GM12878 (cell line): Measurements from ENCODE around the gene ATP6V1G1. TPM values are rescaled to one million over a fixed set of nuclear protein-coding genes. Genes with fewer than 3 reads are reported as not detected.

Experiments used
- ATAC-seq: fragments of 200-7000 bp; cut with Tn5 transposase; 3 replicates; pipeline ENCODE4 v1.9.1; 2020; ENCODE audit warnings: mild to moderate bottlenecking, moderate library complexity
- BruUV-seq: library from RNA; stranded (reverse); fragments of 400-500 nt; replicated peaks from 2 replicates; lab custom pipeline; 2021; lab: Mats Ljungman, UMichigan
- CTCF ChIA-PET: fragments of 300-600 bp; sonication (Branson Sonifier 250); formaldehyde crosslinking; extraction: SDS; loops from one replicate; lab custom pipeline; 2021; ENCODE audit warnings: inconsistent platforms; lab: Yijun Ruan, JAX
- POLR2A ChIA-PET: fragments of 350-600 bp; formaldehyde crosslinking; extraction: SDS; loops from one replicate; lab custom pipeline; 2021; ENCODE audit warnings: inconsistent platforms; lab: Charles Lee
- RAD21 ChIA-PET: fragments of 300-600 bp; sonication (Branson Sonifier 250); formaldehyde crosslinking; loops from one replicate; lab custom pipeline; 2023; ENCODE audit warnings: antibody characterized with exemption; ENCODE audit not compliant: unreplicated experiment; lab: Charles Lee
- SMC1A ChIA-PET: fragments of 300-600 bp; sonication (Branson Sonifier 250); formaldehyde crosslinking; loops from one replicate; lab custom pipeline; 2023; ENCODE audit not compliant: unreplicated experiment, uncharacterized antibody; lab: Charles Lee
- DNase-seq: peaks from one replicate; pipeline ENCODE4 v3.0.0-alpha.2; 2011; ENCODE audit warnings: low read depth, low spot score
- FAIRE-seq: peaks from 3 replicates; lab custom pipeline; 2011; peaks lifted over from hg19 to GRCh38; lab: Jason Lieb, UNC
- H2AFZ ChIP-seq: 2 replicates; pipeline ENCODE4 v1.6.0; 2011; ENCODE audit warnings: low read depth, low read length, control low read depth; ENCODE audit not compliant: control insufficient read depth
- H3K27ac ChIP-seq: 2 replicates; pipeline ENCODE4 v1.5.1; 2011; ENCODE audit warnings: control low read depth; ENCODE audit not compliant: control insufficient read depth, insufficient read depth
- H3K27me3 ChIP-seq, 2 experiments: replicated peaks in 1 of 2; 2 replicates each; pipeline versions ENCODE4 v1.6.0 to v1.6.1; 2011; ENCODE audit warnings: low read length in 1 of 2; ENCODE audit not compliant: control insufficient read depth in 2 of 2, insufficient read depth in 2 of 2
- H3K36me3 ChIP-seq, 2 experiments: 2 replicates each; pipeline ENCODE4 v1.5.1; 2011; ENCODE audit warnings: low read length in 1 of 2; ENCODE audit not compliant: control insufficient read depth in 2 of 2, insufficient read depth in 2 of 2
- H3K4me1 ChIP-seq: 2 replicates; pipeline ENCODE4 v1.6.1; 2011; ENCODE audit warnings: mild to moderate bottlenecking, low read length, moderate library complexity, mixed read lengths; ENCODE audit not compliant: control insufficient read depth, insufficient read depth
- H3K4me2 ChIP-seq: 2 replicates; pipeline ENCODE4 v1.6.0; 2011; ENCODE audit warnings: control low read depth; ENCODE audit not compliant: control insufficient read depth, insufficient read depth
- H3K4me3 ChIP-seq: fragments of 200-600 bp; sonication (generic); 2 replicates; pipeline ENCODE4 v1.5.1; 2016
- H3K79me2 ChIP-seq: 2 replicates; pipeline ENCODE4 v1.6.0; 2011; ENCODE audit warnings: low read length; ENCODE audit not compliant: control insufficient read depth, insufficient read depth
- H3K9ac ChIP-seq: 2 replicates; pipeline ENCODE4 v1.8.0; 2011; ENCODE audit warnings: low read length, control low read depth, mixed read lengths; ENCODE audit not compliant: control insufficient read depth, insufficient read depth
- H3K9me3 ChIP-seq: replicated peaks from 3 replicates; pipeline ENCODE4 v1.5.1; 2011; ENCODE audit warnings: mild to moderate bottlenecking, low read length; ENCODE audit not compliant: control insufficient read depth, insufficient read depth
- H4K20me1 ChIP-seq: 2 replicates; pipeline ENCODE4 v1.6.0; 2011; ENCODE audit not compliant: control insufficient read depth, insufficient read depth
- KDM1A ChIP-seq: fragments of 200-600 bp; sonication (generic); IDR thresholded peaks from 2 replicates; pipeline ENCODE4 v1.6.1; 2016; ENCODE audit warnings: borderline replicate concordance
- NBN ChIP-seq: fragments of 450-650 bp; IDR thresholded peaks from 2 replicates; pipeline ENCODE4 v1.6.1; 2016
- PAX5 ChIP-seq: IDR thresholded peaks from 2 replicates; pipeline ENCODE4 v1.6.1; 2011; ENCODE audit warnings: low read depth, low read length, borderline replicate concordance
- SREBF2 ChIP-seq: IDR thresholded peaks from 2 replicates; pipeline ENCODE4 v1.6.1; 2012; ENCODE audit warnings: mild to moderate bottlenecking, low read length
- ZBED1 ChIP-seq: IDR thresholded peaks from 2 replicates; pipeline ENCODE4 v1.6.1; 2016; ENCODE audit warnings: borderline replicate concordance
- ZBTB33 ChIP-seq: fragments of 450-650 bp; IDR thresholded peaks from 2 replicates; pipeline ENCODE4 v1.6.1; 2017; ENCODE audit warnings: mild to moderate bottlenecking
- WGBS: methylation state at CpG from one replicate; pipeline ENCODE4 v1.1.6; 2016; ENCODE audit warnings: low lambda C conversion rate; ENCODE audit not compliant: insufficient replicate concordance, insufficient coverage; ENCODE audit errors: missing lambda C conversion rate; 5-methylcytosine and 5-hydroxymethylcytosine counted together
- in situ Hi-C: fragments of 300-500 bp; cut with MboI; formaldehyde crosslinking; loops from 9 replicates; pipeline ENCODE4 v1.14.3; 2018; ENCODE audit warnings: mixed read lengths
- intact Hi-C: fragments of 100-400 bp; cut with micrococcal nuclease; formaldehyde crosslinking; loops from one replicate; pipeline ENCODE4 v1.14.2; 2022; ENCODE audit not compliant: unreplicated experiment
- polyA plus RNA-seq, 11 experiments: library from polyadenylated mRNA; depleted of rRNA in 4 of 11; unstranded in 6 of 11; stranded (reverse) in 5 of 11; fragments of >200 nt; fragmentation: Nextera tagmentation in 4 of 11; fragmentation: Illumina TruSeq in 1 of 11; extraction: Ambion mirVana in 4 of 11; extraction: Trizol in 1 of 11; gene quantifications; 1 replicate in 1 of 11; 2 replicates in 10 of 11; pipeline versions ENCODE4 v1.2.1 to v1.2.3, GENCODE V29; 2011 to 2016; ENCODE audit warnings: inconsistent platforms in 2 of 11, missing spikeins in 2 of 11, low read depth in 1 of 11
- total RNA-seq, 4 experiments: library from RNA; depleted of rRNA in 3 of 4; stranded (reverse); fragments of >200 nt in 3 of 4; fragmentation: Illumina TruSeq in 1 of 4; extraction: Trizol in 1 of 4; gene quantifications; 2 replicates each; pipeline versions ENCODE4 v1.2.1 to v1.2.3, GENCODE V29; 2013 to 2021
- TF ChIP-seq, protein P1 (sequence below): fragments of 450-650 bp; IDR thresholded peaks from 2 replicates; pipeline ENCODE4 v1.6.1; 2017; ENCODE audit warnings: antibody characterized with exemption, mild to moderate bottlenecking, moderate library complexity
- TF ChIP-seq, protein P2 (sequence below): fragments of 450-650 bp; IDR thresholded peaks from 2 replicates; pipeline ENCODE4 v1.6.1; 2016; ENCODE audit warnings: mild to moderate bottlenecking

The ATP6V1G1 gene
- total and polyA plus RNA-seq, 10 of the 15 experiments (the other 5 are each of a cell fraction or from before 2014, with no cell fraction given) = 34.2 to 204 (median 82.5) TPM

DNA sequence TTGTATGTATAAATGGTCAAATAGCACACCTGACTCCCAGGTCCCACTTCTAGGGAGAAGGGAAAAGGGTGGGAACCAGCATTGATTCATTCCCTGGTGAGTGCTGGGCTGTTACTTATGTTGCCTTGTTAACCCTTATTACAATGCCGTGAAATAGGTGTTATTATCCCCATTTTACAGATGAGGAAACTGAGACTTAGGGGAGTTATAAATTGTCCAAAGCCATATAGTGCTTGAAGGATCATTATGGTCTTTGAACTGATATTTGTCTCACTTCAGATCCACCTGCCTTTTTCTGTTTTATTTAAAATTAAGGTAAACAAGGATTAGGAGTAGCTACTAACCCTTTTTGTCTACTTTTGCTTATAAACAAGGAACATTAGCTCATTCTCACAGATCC, 40.0 kb downstream of the ATP6V1G1 start (continued):
- TF ChIP-seq, protein P1, sequence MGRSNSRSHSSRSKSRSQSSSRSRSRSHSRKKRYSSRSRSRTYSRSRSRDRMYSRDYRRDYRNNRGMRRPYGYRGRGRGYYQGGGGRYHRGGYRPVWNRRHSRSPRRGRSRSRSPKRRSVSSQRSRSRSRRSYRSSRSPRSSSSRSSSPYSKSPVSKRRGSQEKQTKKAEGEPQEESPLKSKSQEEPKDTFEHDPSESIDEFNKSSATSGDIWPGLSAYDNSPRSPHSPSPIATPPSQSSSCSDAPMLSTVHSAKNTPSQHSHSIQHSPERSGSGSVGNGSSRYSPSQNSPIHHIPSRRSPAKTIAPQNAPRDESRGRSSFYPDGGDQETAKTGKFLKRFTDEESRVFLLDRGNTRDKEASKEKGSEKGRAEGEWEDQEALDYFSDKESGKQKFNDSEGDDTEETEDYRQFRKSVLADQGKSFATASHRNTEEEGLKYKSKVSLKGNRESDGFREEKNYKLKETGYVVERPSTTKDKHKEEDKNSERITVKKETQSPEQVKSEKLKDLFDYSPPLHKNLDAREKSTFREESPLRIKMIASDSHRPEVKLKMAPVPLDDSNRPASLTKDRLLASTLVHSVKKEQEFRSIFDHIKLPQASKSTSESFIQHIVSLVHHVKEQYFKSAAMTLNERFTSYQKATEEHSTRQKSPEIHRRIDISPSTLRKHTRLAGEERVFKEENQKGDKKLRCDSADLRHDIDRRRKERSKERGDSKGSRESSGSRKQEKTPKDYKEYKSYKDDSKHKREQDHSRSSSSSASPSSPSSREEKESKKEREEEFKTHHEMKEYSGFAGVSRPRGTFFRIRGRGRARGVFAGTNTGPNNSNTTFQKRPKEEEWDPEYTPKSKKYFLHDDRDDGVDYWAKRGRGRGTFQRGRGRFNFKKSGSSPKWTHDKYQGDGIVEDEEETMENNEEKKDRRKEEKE = no peak

DNA sequence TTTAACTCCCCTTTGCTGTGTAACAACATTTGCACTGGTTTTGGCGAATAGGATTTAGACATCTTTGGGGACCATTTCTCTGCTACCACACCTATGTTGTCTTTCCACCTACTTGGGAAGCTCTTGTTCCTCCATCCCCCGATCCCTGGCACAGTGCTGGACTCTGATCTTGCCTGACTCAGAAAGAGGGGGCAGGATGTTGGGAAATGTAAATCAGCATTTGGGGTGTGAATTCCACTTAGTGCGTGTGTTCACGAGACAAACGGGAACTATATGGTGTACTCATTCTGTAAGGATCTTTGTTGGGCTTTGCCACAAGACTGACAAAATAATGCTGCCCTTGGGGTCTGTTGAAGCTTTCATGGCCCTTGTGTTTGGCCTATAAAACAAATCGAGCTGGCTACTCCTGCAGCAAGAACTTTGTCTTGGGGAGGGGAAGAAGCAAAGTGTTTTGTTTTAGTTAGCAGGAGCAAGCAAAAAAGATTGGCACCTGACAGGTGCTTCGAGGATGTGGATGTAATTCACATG, 42.1 kb downstream of the ATP6V1G1 start:
- FAIRE-seq = no peak
- POLR2A ChIA-PET = no interaction called here
- H3K27me3 ChIP-seq = no peaks in the 10 kb centered on the region
- DNase-seq = no peak
- SMC1A ChIA-PET = interaction anchor here (2.5 kb wide), 1 partner anchor 37 kb away, joined by 8 read pairs; no protein-coding TSS in a partner anchor
- H3K4me2 ChIP-seq = no peak overlapping the region
- BruUV-seq = no TSS peak
- H3K79me2 ChIP-seq = peaks cover 4% of the 10 kb centered on the region
- H3K4me3 ChIP-seq = no peak overlapping the region
- WGBS = 93% methylated on average over 7 of the region's 7 CpGs
- peaks cover 27 to 44% of the 10 kb centered on the region in 2 experiments for H3K36me3 ChIP-seq
- in situ Hi-C loops = no loop called here
- H3K9me3 ChIP-seq = no peaks in the 10 kb centered on the region
- H4K20me1 ChIP-seq = no peaks in the 10 kb centered on the region
- intact Hi-C loops = no loop called here
- TF ChIP-seq KDM1A (no peak), NBN (no peak), ZBTB33 (no peak), ZBED1 (no peak), SREBF2 (no peak), PAX5 (no peak)
- TF ChIP-seq, protein P2, sequence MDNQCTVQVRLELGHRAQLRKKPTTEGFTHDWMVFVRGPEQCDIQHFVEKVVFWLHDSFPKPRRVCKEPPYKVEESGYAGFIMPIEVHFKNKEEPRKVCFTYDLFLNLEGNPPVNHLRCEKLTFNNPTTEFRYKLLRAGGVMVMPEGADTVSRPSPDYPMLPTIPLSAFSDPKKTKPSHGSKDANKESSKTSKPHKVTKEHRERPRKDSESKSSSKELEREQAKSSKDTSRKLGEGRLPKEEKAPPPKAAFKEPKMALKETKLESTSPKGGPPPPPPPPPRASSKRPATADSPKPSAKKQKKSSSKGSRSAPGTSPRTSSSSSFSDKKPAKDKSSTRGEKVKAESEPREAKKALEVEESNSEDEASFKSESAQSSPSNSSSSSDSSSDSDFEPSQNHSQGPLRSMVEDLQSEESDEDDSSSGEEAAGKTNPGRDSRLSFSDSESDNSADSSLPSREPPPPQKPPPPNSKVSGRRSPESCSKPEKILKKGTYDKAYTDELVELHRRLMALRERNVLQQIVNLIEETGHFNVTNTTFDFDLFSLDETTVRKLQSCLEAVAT = no peak
- no peaks in the 10 kb centered on the region for H3K4me1 ChIP-seq
- CTCF ChIA-PET = interaction anchor here (0.6 to 1.4 kb wide), 5 partner anchors 9 to 35 kb away, joined by 3 to 5 read pairs (median 3); no protein-coding TSS in a partner anchor
- H3K9ac ChIP-seq = no peak overlapping the region
- no peak overlapping the region for H3K27ac ChIP-seq
- ATAC-seq = no peak
- H2AFZ ChIP-seq = no peak overlapping the region
- RAD21 ChIA-PET = no interaction called here
